Psoas muscle (tissue), 8 donors: ENCODE results near the gene TPCN2. TPM values are rescaled to one million over a fixed set of nuclear protein-coding genes. Genes with fewer than 3 reads are reported as not detected.

Source experiments
- ATAC-seq, 4 donors: fragments of 200-7000 bp; cut with Tn5 transposase; one replicate each; pipeline ENCODE4 v1.9.1; 2020; ENCODE audit warnings: moderate library complexity in 3 of 4, mild to moderate bottlenecking in 2 of 4
- DNase-seq, 2 donors: peaks; one replicate each; pipeline ENCODE4 v3.0.0-alpha.2; 2020
- H3K27ac ChIP-seq: fragments of 200-600 bp; one replicate; pipeline ENCODE4 v1.8.0; 2022
- H3K27me3 ChIP-seq, 3 donors: fragments of 200-600 bp in 1 of 3; one replicate each; pipeline versions ENCODE4 v1.6.1 to v1.8.0; 2013 to 2022; ENCODE audit warnings: low read length in 2 of 3, mild to moderate bottlenecking in 2 of 3, moderate library complexity in 1 of 3; ENCODE audit not compliant: insufficient read depth in 3 of 3
- H3K36me3 ChIP-seq, 2 donors: fragments of 200-600 bp in 1 of 2; one replicate each; pipeline versions ENCODE4 v1.6.1 to v1.8.0; 2013 to 2022; ENCODE audit warnings: low read depth in 1 of 2, mild to moderate bottlenecking in 1 of 2, moderate library complexity in 1 of 2; ENCODE audit not compliant: insufficient read depth in 1 of 2
- H3K4me1 ChIP-seq: fragments of 200-600 bp; one replicate; pipeline ENCODE4 v1.8.0; 2022
- H3K4me3 ChIP-seq: fragments of 200-600 bp; one replicate; pipeline ENCODE4 v1.8.0; 2022; ENCODE audit warnings: mild to moderate bottlenecking
- H3K9me3 ChIP-seq: fragments of 200-600 bp; one replicate; pipeline ENCODE4 v1.8.0; 2022
- CTCF ChIP-seq: fragments of 200-600 bp; IDR thresholded peaks from one replicate; pipeline ENCODE4 v1.8.0; 2022; ENCODE audit warnings: antibody characterized with exemption
- WGBS, 3 donors: extraction: QIAGEN DNeasy Blood & Tissue Kit; methylation state at CpG; one replicate each; pipeline versions ENCODE4 v1.1.6 to v1.1.7; 2013; 5-methylcytosine and 5-hydroxymethylcytosine counted together
- intact Hi-C, 2 donors: fragments of 100-400 bp; cut with DNase I; formaldehyde crosslinking; loops; one replicate each; pipeline versions ENCODE4 v1.11.0 to v1.14.2; 2022
- polyA plus RNA-seq, 3 donors: library from polyadenylated mRNA; stranded (reverse); fragments of 200-250 nt; gene quantifications; one replicate each; pipeline ENCODE4 v1.2.3, GENCODE V29; 2013
- total RNA-seq, 4 donors: library from RNA; stranded (reverse); fragmentation: NEBNext Ultra II Directional in 2 of 4; extraction: Animal tissue kit (Norgen Biotek cat#: 25700) in 2 of 4; gene quantifications; one replicate each; pipeline versions ENCODE4 v1.2.1 to v1.2.4, GENCODE V29; 2021 to 2023
- donor health status: healthy with polysubstance abuse.
- donor health status: DM: no; HTN: no; CAD: no; lungs with moderate emphysema.
- donor health status: Bipolar disorder and iron deficiency.
- donor health status: healthy.
- donor health status: DM: yes; HTN: yes; CAD: no.
- donor health status: DM: no; HTN: no; CAD: no.
- donor health status: DM: no; HTN: no; CAD: no.
- donor health status: DM: yes; HTN: yes; CAD: no.

TPCN2 gene
- total and polyA plus RNA-seq, 7 donors: 2.2 to 6.0 (median 3.5) TPM

GRCh38 chr11:69078508-69078907, 29.8 kb downstream of the TPCN2 start:
- intact Hi-C loops: no loop called here
- Histone ChIP-seq H3K36me3 (peaks cover 0 to 47% of the 10 kb centered on the region in 2 donors), H3K4me1 (no peaks in the 10 kb centered on the region), H3K9me3 (no peaks in the 10 kb centered on the region), H3K27ac (no peak overlapping the region), H3K27me3 (no peaks in the 10 kb centered on the region), H3K4me3 (no peak overlapping the region)
- ATAC-seq: no peak
- TF ChIP-seq CTCF: no peak
- no peak for DNase-seq
- WGBS, 3 donors: 94 to 98% (median 95%) methylated on average over 15 of the region's 15 CpGs

GRCh38 chr11:69078930-69079605, 30.3 kb downstream of the TPCN2 start:
- no peak for TF ChIP-seq CTCF
- intact Hi-C loops: no loop called here
- H3K4me1 ChIP-seq: no peaks in the 10 kb centered on the region
- H3K27me3 ChIP-seq: no peaks in the 10 kb centered on the region
- H3K27ac ChIP-seq: no peak overlapping the region
- H3K9me3 ChIP-seq: no peaks in the 10 kb centered on the region
- 86 to 89% (median 88%) methylated on average over 20 of the region's 20 CpGs for whole genome bisulfite sequencing, 3 donors
- peaks cover 0 to 44% of the 10 kb centered on the region in 2 donors for H3K36me3 ChIP-seq
- no peak for DNase-seq
- H3K4me3 ChIP-seq: no peak overlapping the region
- ATAC-seq: no peak

GRCh38 chr11:69079661-69080256, 31.0 kb downstream of the TPCN2 start:
- DNase-seq: no peak
- Histone ChIP-seq H3K27me3 (no peaks in the 10 kb centered on the region), H3K4me1 (no peaks in the 10 kb centered on the region), H3K36me3 (peaks cover 0 to 49% of the 10 kb centered on the region in 2 donors), H3K27ac (no peak overlapping the region), H3K4me3 (no peak overlapping the region), H3K9me3 (no peaks in the 10 kb centered on the region)
- no peak for TF ChIP-seq CTCF
- 87 to 90% (median 88%) methylated on average over 16 to 17 of the region's 17 CpGs for WGBS, 3 donors
- no peak for ATAC-seq
- intact Hi-C loops: no loop called here

GRCh38 chr11:69080257-69080995, 31.7 kb downstream of the TPCN2 start:
- H3K4me3 ChIP-seq: no peak overlapping the region
- DNase-seq (peak in 1 of 2 donors; percentile 50), ATAC-seq (peak in 2 of 4 donors; percentile 23 to 61)
- TF ChIP-seq CTCF: no peak
- no peaks in the 10 kb centered on the region for H3K4me1 ChIP-seq
- no peak overlapping the region for H3K27ac ChIP-seq
- H3K27me3 ChIP-seq: no peaks in the 10 kb centered on the region
- no peaks in the 10 kb centered on the region for H3K9me3 ChIP-seq
- 85 to 90% (median 87%) methylated on average over 17 of the region's 17 CpGs for WGBS, 3 donors
- intact Hi-C loops: no loop called here
- peaks cover 0 to 51% of the 10 kb centered on the region in 2 donors for H3K36me3 ChIP-seq
